SK-N-DZ (cell line): ENCODE data around the gene ALCAM.

ENCODE experiments used
- DNase-seq: peaks from one replicate; pipeline ENCODE4 v3.0.0-alpha.2; 2015; ENCODE audit warnings: low spot score

The ALCAM gene

GRCh38 chr3:105356396-105356795 is 10.3 kb upstream of the ALCAM start:
- no peak for DNase-seq

- no peak for DNase-seq
Measured at GRCh38 chr3:105356988-105357387, 9.7 kb upstream of the ALCAM start.

GRCh38 chr3:105359098-105359762 is 7.5 kb upstream of the ALCAM start:
- DNase-seq, result no peak

- DNase-seq, result no peak
Measured at GRCh38 chr3:105360003-105360402, 6.7 kb upstream of the ALCAM start.

GRCh38 chr3:105362021-105362665 is 4.6 kb upstream of the ALCAM start:
- no peak for DNase-seq

GRCh38 chr3:105364128-105364527 is 2.6 kb upstream of the ALCAM start:
- DNase-seq, result no peak

- no peak for DNase-seq
Measured at GRCh38 chr3:105365081-105365390, 1.7 kb upstream of the ALCAM start.

GRCh38 chr3:105365391-105366325 is 1.1 kb upstream of the ALCAM start:
- peak; percentile 17 for DNase-seq

GRCh38 chr3:105367063-105367405 is 325 bp downstream of the ALCAM start:
- peak; percentile 37 for DNase-seq

GRCh38 chr3:105367406-105368213 is 901 bp downstream of the ALCAM start:
- DNase-seq, result peak; percentile 42

- DNase-seq, result peak; percentile 42
Measured at GRCh38 chr3:105368566-105369499, 2.1 kb downstream of the ALCAM start.

- DNase-seq, result peak; percentile 75
Measured at GRCh38 chr3:105369500-105370371, 3.0 kb downstream of the ALCAM start.

- no peak for DNase-seq
Measured at GRCh38 chr3:105373383-105373782, 6.7 kb downstream of the ALCAM start.

GRCh38 chr3:105375750-105376511 is 9.2 kb downstream of the ALCAM start:
- DNase-seq, result no peak

GRCh38 chr3:105377716-105378115 is 11.0 kb downstream of the ALCAM start:
- DNase-seq, result no peak

GRCh38 chr3:105385179-105385578 is 18.5 kb downstream of the ALCAM start:
- no peak for DNase-seq

GRCh38 chr3:105385819-105386508 is 19.3 kb downstream of the ALCAM start:
- no peak for DNase-seq

GRCh38 chr3:105387122-105387751 is 20.5 kb downstream of the ALCAM start:
- DNase-seq, result no peak
